ENCODE results near the gene KIF20A. TPM values are rescaled to one million over a fixed set of nuclear protein-coding genes. Genes with fewer than 3 reads are reported as not detected.

Gene KIF20A
- total RNA-seq, 1 experiment from 2014 or later, result 67.1 TPM

DNA sequence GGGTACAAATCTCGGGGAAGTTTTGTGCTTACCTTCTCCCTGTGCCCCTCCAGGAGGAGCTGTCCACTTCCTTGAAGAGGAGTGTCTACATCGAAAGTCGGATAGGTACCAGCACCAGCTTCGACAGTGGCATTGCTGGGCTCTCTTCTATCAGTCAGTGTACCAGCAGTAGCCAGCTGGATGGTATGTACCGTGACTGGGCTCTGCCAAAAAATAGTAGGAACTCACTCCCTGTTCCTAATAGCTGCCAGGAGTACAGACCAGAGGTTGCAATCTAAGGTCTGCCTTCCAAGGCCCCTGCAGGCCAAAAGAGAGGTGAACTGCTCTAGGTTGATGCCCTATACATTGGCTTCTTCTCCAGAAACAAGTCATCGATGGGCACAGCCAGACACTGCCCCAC is 3.9 kb downstream of the KIF20A start:
- H3K4ac ChIP-seq (ENCODE audit: low read depth, low read length), result no peak overlapping the region
- H2BK5ac ChIP-seq (ENCODE audit: insufficient read length, low read length), result no peak overlapping the region
- no peaks in the 10 kb centered on the region for H3K9me3 ChIP-seq (ENCODE audit: control insufficient read depth, low read depth, low read length)
- H3K4me1 ChIP-seq (ENCODE audit: insufficient read depth, low read length), result no peaks in the 10 kb centered on the region
- H3K23me2 ChIP-seq (ENCODE audit: insufficient read length, low read depth, low read length, poor library complexity, severe bottlenecking), result peaks cover 8% of the 10 kb centered on the region
- no peak overlapping the region for H3K27ac ChIP-seq (ENCODE audit: insufficient read length, low read depth, low read length)
- H3T11ph ChIP-seq (ENCODE audit: low read length), result no peak overlapping the region
- H3K4me2 ChIP-seq (ENCODE audit: insufficient read depth, insufficient read length, low read length), result no peak overlapping the region
- no peaks in the 10 kb centered on the region for H4K20me1 ChIP-seq (ENCODE audit: control insufficient read depth, insufficient read depth, insufficient read length)
- H3K18ac ChIP-seq (ENCODE audit: insufficient read length, low read depth, low read length), result no peak overlapping the region
- no peak overlapping the region for H4K8ac ChIP-seq (replicated peaks; ENCODE audit: insufficient read length, low read depth, low read length)
- Mint-ChIP-seq H3K4me1 (peaks cover 7 to 11% of the 10 kb centered on the region in 2 experiments), H3K4me3 (no peak overlapping the region), H3K9me3 (no peaks in the 10 kb centered on the region), H3K27me3 (ENCODE audit: low read depth) (no peaks in the 10 kb centered on the region), H3K36me3 (ENCODE audit: insufficient read depth in 1 of 3, low read depth in 3 of 3) (peaks cover 48 to 70% (median 70%) of the 10 kb centered on the region in 3 experiments; a peak in 6 of 7 replicates), H3K27ac (no peak overlapping the region)
- H4K5ac ChIP-seq (ENCODE audit: insufficient read length, low read depth, low read length), result no peak overlapping the region
- no peak overlapping the region for H2BK20ac ChIP-seq (ENCODE audit: low read depth, low read length, poor library complexity, severe bottlenecking)
- H3K56ac ChIP-seq (ENCODE audit: insufficient read length, low read depth, low read length), result no peak overlapping the region
- no peak overlapping the region for H3K23ac ChIP-seq (ENCODE audit: insufficient read length, low read depth, low read length)
- H3K14ac ChIP-seq (ENCODE audit: insufficient read depth, low read length), result no peak overlapping the region
- no peak for TF ChIP-seq CTCF (conservative IDR thresholded peaks at IDR 0.05)
- no peak overlapping the region for H2AK5ac ChIP-seq (ENCODE audit: insufficient read length, low read length)
- no peak overlapping the region for H2AFZ ChIP-seq (ENCODE audit: low read length)
- H3K9ac ChIP-seq (ENCODE audit: extremely low read depth, insufficient read length, low read length), result no peak overlapping the region
- H4K91ac ChIP-seq (ENCODE audit: insufficient read length, low read depth, low read length), result no peak overlapping the region
- no peak overlapping the region for H2BK12ac ChIP-seq (ENCODE audit: insufficient read length, low read depth, low read length)
- H2BK15ac ChIP-seq (ENCODE audit: low read depth, low read length), result no peak overlapping the region
- H3K79me2 ChIP-seq (ENCODE audit: insufficient read depth, low read length), result no peaks in the 10 kb centered on the region
- no peaks in the 10 kb centered on the region for H3K27me3 ChIP-seq (ENCODE audit: insufficient read depth, low read length)
- H3K79me1 ChIP-seq (ENCODE audit: insufficient read depth, low read depth, low read length, poor library complexity, severe bottlenecking), result no peaks in the 10 kb centered on the region
- no peak overlapping the region for H2BK120ac ChIP-seq (ENCODE audit: low read depth, low read length, poor library complexity, severe bottlenecking)
- no CpG with 5 or more reads among the region's 6 CpGs for WGBS (ENCODE audit: extremely low coverage, insufficient read length, low lambda C conversion rate)
- no peak for DNase-seq

All from H9 (cell line).